Measurements from ENCODE around the gene BTBD9. TPM values are rescaled to one million over a fixed set of nuclear protein-coding genes. Genes with fewer than 3 reads are reported as not detected.

BTBD9 gene
- total and polyA plus RNA-seq, 9 of the 15 experiments (the other 6 are each of a cell fraction or from before 2014, with no cell fraction given), result 0.08 to 1.6 (median 0.58) TPM

DNA sequence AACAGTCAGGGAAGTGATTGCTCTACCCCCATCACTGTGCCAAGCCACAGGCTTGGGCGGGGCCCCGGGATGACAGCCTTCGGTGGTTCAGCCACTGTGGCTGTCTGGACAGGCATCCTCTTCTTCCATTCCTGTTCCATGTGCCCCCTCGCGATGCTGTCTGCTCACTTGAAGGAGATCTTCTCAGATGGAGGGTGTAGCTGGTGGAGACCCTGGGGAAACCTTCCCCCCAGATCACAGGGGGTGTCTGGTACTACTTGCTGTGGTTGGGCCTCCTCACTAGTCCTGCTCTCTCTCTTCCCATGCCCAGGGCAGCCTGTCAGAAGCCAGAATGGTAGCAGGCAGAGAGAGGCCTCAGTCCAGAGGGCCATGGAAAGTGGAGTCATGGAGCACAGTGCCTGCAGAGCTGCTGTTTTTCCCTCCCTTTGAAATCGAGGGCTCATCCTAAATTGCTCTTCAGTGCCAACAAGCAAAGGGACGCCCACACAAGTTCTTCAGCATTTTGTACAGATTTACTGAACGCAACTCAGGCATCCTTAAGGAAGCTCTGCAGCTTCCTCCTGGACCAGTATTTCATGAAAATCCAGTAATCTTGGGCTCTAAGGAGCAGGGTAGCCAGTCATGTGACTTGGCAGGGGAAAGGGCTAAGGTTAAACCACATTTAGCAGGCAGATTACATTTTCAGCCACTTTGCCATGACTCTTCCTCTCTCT lies 493.6 kb downstream of the BTBD9 start:
- intact Hi-C loops (cut with micrococcal nuclease) (no loop called here), in situ Hi-C loops (cut with MboI) (no loop called here)
- DNase-seq (ENCODE audit: extremely low read depth in 1 of 4, low spot score in 3 of 4) (no peak), FAIRE-seq (no peak), ATAC-seq (no peak)
- H3K79me2 ChIP-seq (ENCODE audit: control insufficient read depth, insufficient read depth, low read length), result no peaks in the 10 kb centered on the region
- peaks cover 40% of the 10 kb centered on the region for H4K20me1 ChIP-seq (replicated peaks; ENCODE audit: control insufficient read depth, insufficient read depth, low read length)
- H3K9me1 ChIP-seq (ENCODE audit: control insufficient read depth, insufficient read depth, low read length), result no peaks in the 10 kb centered on the region
- CTCF ChIA-PET (ENCODE audit: low intra/inter-chr PET ratio), result interaction anchor here (0.6 kb wide), 1 partner anchor 661 kb away, joined by 3 read pairs; no protein-coding TSS in a partner anchor
- no peak overlapping the region for H2AFZ ChIP-seq (ENCODE audit: low read depth, low read length)
- H3K36me3 ChIP-seq (ENCODE audit: control insufficient read depth, insufficient read depth, low read length), result no peaks in the 10 kb centered on the region
- 48% methylated on average over 8 of the region's 8 CpGs for WGBS (ENCODE audit: insufficient coverage, low coverage, missing lambda C conversion rate)
- H3K9ac ChIP-seq (ENCODE audit: insufficient read depth in 1 of 2, low read depth in 2 of 2, low read length in 2 of 2), result no peak overlapping the region
- BruUV-seq (replicated peaks), result no TSS peak
- H3K27me3 ChIP-seq (ENCODE audit: control insufficient read depth in 2 of 2, insufficient read depth in 2 of 2, low read length in 2 of 2), result no peaks in the 10 kb centered on the region
- no peaks in the 10 kb centered on the region for H3K4me1 ChIP-seq (replicated peaks in 1 of 2; ENCODE audit: control insufficient read depth in 2 of 2, insufficient read depth in 2 of 2, low read length in 2 of 2)
- H3K27ac ChIP-seq (ENCODE audit: extremely low read depth, low read depth, low read length), result no peak overlapping the region
- no peak overlapping the region for H3K4me3 ChIP-seq
- H3K4me2 ChIP-seq (ENCODE audit: insufficient read depth, low read length), result no peak overlapping the region
- POLR2A ChIA-PET, result no interaction called here
- TF ChIP-seq TRIM25 (IDR thresholded peaks at IDR 0.05; ENCODE audit: borderline replicate concordance), result no peak
- TF ChIP-seq, protein P1, sequence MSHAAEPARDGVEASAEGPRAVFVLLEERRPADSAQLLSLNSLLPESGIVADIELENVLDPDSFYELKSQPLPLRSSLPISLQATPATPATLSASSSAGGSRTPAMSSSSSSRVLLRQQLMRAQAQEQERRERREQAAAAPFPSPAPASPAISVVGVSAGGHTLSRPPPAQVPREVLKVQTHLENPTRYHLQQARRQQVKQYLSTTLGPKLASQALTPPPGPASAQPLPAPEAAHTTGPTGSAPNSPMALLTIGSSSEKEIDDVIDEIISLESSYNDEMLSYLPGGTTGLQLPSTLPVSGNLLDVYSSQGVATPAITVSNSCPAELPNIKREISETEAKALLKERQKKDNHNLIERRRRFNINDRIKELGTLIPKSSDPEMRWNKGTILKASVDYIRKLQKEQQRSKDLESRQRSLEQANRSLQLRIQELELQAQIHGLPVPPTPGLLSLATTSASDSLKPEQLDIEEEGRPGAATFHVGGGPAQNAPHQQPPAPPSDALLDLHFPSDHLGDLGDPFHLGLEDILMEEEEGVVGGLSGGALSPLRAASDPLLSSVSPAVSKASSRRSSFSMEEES (CRISPR knock-in tag; IDR thresholded peaks at IDR 0.05), result peak; percentile 60; the same call in 1 of the 2 replicates
- H3K9me3 ChIP-seq (replicated peaks; ENCODE audit: control insufficient read depth, insufficient read depth, low read depth, low read length), result no peaks in the 10 kb centered on the region
